Activated CD8-positive, alpha-beta memory T cell treated with anti-CD3 and anti-CD28 coated beads, Interleukin-2, amount 50 U/mL, for 24 hours (primary cell): Measurements from ENCODE around the gene PLAC9.
"Not testable (repeated sequence)": the region's sequence is repeated elsewhere in the genome, so short reads cannot be mapped to it uniquely, and the experiment has no call there.

Experiments used
- DNase-seq: peaks from one replicate; pipeline ENCODE4 v3.0.0-alpha.2; 2020; ENCODE audit errors: extremely low read depth

PLAC9 gene, protein sequence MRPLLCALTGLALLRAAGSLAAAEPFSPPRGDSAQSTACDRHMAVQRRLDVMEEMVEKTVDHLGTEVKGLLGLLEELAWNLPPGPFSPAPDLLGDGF

DNA sequence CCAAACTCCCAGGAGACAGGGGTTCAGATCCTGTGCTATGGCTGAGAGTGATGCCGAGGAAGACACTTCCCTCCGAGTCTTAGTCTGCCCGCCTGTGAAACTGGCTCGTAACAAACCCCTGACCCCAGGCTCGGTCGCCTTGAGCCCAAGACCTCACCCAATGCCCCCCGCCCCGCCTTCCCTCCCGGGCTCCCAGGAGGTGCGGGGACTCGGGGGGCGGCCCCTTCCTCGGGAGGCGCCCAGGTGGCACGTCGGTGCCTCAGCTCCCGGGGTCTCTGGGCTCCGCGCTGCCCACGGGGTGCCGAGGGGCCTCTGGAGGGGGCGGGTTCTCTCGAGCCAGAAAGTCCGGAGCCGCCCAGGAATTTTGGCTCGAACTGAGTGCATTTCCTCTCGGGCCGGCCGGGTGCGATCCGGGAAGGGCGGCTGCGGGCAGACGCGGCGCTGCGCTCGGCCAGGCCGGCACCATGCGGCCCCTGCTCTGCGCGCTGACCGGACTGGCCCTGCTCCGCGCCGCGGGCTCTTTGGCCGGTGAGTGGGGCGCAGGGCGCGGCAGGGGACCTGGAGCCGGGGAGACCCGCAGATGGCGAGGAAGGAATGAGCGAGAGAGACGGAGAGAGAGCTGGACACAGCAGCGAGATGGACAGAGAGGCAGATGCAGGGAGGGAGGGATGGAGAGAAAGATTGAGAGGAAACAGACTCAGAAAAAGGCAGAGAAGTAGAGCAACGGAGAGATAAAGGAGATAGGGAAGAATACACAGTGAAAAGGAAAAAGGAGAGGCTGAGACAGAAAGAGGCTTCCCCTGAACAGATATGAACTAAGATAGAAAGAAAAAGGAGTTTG, at the start of gene PLAC9:
Gene PLAC9 (plus strand): TSS at position 432 of the 841 bp plus-strand sequence. CDS start 33 bp downstream, at position 465.
- DNase-seq = no peak

DNA sequence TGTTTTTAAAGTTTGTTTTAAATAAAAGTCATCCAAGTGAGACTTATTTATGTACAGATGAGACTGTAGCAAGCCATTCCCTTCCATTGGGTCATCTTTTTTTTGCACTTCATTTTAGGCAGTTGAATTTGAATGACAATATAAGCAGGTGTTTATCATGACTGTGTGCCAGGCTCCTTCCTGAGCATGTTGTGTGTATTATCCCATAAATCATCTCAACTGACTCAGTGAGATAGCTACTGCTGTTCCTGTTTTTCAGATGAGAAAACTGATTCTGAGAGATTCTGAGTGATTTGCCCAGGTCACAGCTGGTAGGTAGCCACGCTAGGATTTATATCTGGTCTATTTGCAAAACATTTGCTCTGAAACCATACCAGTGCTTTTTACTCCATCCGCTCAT, 42.4 kb upstream of the PLAC9 start:
- DNase-seq = no peak

DNA sequence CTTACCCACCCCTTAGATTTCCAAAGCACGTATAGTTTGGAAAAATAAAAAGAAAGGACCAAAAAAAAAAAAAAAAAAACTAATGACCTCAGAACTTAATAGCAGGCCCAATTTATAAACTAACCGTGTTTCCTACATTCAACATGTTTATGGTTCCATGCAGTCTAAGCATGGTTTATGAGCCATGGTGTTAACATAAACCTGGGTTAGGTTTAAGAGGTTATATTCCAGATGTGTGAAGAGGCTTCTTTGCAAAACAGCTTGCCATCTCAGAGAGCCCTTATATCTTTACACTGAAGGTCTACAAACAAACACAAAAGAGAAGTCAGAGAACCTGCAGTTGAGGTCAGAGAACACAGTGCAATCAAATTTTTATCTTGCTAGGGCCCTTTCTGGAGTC, 38.3 kb upstream of the PLAC9 start:
- no peak for DNase-seq

DNA sequence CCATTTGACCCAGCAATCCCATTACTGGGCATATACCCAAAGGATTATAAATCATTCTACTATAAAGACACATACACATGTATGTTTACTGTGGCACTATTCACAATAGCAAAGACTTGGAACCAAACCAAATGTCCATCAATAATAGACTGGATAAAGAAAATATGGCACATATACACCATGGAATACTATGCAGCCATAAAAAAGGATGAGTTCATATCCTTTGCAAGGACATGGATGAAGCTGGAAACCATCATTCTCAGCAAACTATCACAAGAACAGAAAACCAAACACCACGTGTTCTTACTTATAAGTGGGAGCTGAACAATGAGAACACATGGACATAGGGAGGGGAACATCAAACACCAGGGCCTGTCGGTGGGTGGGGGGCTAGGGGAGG, 34.3 kb upstream of the PLAC9 start:
- not testable (repeated sequence) for DNase-seq

DNA sequence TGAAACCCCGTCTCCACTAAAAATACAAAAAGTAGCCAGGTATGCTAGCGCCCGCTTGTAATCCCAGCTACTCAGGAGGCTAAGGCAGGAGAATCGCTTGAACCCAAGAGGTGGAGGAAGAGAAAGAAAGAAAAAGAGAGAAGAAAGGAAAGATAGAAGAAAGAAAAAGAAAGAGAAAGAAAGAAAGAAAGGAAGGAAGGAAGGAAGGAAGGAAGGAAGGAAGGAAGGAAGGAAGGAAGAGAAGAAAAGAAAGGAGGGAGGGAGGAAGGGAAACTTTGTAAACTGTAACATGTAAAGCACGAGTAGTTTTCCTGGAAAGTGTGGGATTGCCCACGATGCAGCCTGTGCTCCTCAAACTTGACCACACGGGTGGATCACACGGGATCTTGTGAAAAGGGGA, 33.2 kb upstream of the PLAC9 start:
- DNase-seq = not testable (repeated sequence)

DNA sequence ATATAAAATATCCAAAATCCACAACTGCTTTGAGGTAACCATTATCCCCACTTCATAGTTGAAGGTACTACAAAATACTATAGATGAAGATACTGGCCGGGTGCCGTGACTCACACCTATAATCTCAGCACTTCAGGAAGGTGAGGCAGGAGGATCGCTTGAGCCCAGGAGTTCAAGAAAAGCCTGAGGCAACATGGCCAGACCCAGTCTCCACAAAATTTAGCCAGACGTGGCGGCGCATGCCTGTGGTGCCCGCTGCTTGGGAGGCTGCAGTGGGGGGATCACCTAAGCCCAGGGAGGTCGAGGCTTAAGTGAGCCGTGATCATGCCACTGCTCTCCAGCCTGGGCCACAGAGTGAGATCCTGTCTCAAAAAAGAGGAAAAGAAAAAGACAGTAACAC, 32.4 kb upstream of the PLAC9 start:
- DNase-seq = no peak

DNA sequence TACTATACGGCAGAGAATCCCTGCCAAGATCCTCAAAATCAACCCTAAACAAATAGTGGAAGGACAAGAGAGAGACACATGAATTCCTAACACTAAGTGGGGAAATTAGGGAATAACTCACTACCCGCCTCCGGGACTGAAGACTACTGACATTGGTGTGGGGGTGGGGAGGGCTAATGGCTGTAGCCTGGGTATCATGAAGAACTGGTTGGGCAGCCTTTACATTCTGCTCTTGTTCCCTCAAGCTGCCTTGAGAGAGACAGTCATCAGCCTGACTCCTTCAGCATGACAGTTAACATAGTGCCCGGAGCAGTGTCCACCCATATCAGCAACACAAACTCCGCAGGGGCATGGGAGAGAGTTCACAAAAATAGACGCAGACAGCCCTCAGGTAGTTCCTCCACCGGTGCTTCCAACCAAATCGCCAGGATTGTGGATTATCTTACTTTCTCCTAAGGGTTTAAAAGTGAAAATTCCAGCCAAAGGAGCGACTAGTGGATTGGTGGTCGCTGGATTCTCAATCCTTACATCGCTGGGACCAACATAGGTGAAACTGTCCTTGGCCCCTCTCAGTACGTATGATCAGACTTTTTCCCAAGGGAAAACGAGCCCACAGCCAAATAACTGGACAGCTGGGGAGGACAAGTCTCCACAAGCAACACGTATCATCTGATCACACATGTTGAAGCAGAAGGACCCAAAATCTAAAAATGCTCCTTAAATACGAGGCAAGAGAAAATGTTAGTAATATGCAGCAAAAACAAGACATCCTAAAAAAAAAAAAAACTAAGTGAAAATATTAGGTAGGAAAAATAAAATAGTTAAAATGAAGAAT, 31.5 kb upstream of the PLAC9 start:
- DNase-seq = no peak

DNA sequence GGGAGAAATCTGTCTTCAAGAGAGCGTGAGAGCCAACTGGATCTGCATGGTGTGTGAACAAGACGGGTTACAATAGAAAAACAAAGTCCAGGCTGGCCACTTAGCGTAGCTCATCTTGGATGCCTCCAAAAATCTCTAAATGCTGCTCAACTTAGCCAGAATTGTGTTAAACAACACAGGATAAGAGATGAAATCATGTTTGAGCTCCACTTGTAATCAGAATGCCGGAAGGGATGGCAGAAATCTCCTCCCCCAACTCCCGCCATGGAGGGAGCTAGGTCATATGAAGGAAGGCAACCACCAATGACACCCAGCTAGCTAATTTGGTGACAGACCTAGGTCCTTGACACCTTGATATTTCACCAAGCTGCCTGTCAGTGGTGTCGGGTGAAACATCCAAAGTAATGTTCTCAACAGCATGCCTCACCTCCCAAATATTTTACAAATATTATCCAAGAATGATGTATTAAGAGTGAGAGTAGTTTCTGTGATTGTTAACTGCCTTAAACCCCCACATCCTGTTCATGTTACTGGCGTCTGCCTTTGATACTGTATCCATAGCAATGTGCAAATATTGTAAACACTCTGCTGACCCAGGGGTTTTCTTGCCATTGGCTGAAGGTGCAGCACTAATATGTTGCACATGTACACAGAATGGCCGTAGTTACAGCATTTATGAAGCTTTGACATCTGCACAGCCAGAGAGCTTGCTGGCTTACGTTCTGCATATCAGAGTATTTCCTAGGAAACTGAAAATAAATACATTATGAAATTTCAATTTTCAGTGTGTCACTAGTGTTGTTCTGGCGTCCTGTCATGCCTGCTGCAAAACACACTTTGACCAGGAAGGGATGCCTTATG, 28.2 kb upstream of the PLAC9 start:
- no peak for DNase-seq

DNA sequence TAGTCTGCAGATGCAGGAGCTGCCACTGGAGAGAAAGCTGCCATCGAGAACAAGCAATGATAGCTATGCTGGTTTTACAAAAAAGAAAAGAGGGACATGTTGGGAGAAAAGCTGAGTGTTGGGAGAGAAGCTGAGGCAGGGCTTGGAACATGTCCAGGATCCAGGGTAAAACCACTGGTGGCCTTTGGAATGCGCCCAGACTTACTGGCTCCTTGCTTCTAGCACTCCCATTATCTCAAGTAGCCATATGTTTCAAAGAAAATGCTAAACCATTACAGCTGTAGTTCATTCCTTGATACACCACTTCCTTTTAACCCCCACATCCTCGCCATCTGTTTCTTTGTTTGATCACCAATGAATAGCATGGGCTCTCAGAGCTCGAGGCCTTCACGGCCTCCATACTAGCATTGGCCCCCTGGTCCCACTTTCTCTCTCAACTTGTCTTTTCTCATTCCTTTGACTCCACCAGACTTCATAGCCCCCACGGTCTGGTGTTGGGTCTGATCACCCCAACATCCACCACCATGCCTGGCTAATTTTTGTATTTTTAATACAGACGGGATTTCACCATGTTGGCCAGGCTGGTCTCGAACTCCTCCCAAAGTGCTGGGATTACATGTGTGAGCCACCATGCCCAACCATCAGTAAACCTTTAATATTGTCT, 23.8 kb upstream of the PLAC9 start:
- no peak for DNase-seq

DNA sequence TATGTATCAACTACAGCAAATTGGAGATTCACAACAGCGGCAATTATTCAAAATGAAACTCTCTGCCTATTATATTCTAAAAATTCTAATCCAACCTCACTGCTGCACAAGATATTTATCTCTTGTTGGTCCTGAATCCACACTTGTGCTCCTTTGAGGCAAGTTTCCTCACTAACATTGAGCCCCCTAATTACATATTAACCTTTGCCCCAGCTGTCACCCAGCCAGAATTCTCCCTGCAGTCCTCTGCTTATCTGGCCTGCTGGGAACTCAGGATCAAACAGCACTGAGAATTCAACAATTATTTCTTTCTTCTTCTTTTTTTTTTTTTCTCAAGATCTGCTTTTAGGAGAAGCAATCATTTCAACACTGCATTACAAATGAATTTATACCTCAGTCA, 21.5 kb upstream of the PLAC9 start:
- DNase-seq = no peak

DNA sequence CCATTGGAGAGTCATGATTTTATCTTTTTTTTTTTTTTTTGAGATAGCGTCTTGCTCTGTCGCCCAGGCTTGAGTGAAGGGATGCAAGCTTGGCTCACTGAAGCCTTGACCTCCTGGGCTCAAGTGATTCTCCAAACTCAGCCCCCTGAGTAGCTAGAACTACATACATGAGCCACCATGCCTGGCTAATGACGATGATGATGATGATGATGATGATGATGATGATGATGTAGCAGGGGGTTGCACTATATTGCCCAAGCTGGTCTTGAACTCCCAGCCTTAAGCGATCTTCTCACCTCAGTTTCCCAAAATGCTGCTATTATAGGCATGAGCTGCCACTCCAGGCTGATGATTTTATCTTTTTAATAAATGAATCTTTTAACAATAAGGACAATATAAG, 13.9 kb upstream of the PLAC9 start:
- no peak for DNase-seq

DNA sequence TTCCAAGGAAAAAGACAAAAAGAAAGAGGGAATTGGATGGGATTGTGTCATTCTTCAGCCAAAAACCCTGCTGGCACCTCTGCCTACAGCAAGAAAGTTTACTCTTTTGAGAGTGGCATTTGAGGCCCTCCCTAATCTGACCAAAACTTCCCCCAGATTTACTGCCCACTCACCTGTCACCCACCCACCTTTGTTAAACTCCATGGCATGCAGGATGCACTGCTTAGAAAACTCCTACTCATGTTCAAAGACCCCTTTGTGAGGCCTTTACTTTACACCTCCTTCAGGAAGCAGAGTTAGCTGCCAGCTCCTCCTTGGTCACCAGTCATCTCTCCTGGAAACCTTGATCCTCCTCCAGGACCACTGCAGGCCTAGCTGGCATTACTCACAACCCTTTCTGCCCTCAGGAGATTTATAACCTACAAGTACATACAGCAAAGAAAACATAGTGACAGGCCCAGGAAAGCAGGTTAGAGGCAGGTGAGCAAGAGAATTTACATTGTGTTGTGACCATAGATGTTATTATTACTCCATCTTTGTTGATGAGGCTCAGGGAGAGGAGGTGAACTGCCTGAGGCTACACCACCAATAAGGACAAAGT, 10.3 kb upstream of the PLAC9 start:
- DNase-seq = no peak

DNA sequence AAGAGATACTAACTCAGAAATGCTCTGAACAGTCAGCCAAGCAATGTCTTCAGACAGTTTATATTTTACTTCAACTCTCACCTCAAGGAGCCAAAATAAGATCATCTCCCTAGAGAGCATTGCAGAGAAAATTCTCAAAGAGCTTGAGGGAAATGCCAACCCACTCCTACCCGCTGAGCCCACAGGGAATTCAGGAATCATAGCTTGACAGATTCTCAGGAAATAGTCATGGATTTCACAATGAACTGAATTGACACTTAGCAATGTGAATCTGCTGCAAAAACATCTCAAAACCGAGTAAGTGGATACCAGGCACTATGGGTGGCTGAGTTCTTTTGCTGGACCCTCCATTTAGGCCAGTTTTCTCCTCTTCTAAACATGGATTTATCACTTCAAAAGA, 9.8 kb upstream of the PLAC9 start:
- DNase-seq = no peak

DNA sequence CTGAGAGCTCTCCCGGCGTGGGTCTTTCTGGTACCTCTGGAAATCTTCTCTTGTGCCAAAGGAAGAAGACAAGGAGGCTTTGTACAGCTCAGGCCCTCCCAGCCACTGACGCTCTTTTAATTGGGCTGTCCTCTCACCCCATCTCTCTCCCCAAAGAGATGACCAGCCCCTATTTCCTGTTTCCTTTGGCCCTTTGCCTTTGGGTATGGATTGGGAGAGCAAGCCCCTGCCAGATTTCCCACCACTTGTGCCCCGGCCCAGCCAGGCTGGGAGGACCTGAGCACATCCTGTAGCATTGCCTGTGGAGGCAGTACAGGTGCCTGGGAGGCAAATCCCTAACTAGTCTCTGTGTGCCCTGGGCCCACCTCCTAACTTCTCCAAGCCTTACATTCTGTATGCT, 5.7 kb upstream of the PLAC9 start:
- DNase-seq = no peak

DNA sequence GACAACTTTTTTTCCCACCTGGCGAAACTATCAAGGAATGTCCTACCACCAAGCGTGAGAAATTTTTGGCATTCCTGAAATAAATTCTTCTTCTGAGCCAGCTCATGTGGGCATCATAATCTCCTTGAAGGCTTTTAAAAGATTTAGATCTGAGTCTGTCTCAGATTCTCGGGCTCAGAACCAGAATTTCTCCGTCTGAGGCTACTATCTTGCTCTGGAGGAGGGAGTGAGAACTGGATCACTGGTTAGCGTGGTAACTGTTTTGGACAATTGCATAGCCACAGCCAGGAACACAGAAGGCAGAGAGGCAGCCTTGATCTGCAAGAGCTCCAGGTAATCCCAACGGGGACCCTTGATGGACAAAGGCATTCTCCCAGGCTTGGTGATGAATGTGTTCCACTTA, 1.0 kb upstream of the PLAC9 start:
- no peak for DNase-seq

DNA sequence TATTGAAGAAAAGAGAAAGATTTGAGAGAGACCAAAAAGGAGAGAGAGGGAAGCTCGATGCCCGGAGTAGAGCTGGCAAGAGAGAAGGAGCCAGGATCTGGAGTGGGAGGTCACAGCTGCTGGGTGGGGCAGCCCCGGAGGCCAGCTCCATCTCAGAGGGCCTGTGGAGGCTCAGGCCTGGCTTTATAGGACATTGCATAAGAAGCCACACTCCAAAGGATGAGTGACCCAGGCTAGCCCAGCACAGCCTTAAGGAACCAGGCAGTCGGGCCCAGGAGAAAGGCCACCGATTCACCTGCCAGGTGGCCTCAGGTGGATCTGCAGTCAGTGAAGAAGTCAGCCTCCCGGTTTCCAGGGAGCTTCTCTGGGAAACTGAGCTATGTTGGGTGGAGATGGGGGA, 676 bp downstream of the PLAC9 start:
- no peak for DNase-seq

DNA sequence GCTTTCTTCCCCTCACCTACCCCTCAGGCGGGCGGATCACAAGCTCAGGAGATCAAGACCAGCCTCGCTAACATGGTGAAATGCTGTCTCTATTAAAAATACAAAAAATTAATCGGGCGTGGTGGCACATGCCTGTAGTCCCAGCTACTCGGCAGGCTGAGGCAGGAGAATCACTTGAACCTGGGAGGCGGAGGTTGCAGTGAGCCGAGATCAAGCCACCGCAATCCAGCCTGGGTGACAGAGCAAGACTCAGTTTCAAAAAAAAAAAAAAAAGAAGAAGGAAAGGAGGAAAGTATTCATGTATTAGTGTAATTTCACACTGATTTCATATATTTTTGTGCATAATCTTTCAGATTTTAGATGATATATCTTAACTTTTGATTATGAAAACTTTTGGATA, 1.2 kb downstream of the PLAC9 start:
- DNase-seq = not testable (repeated sequence)

DNA sequence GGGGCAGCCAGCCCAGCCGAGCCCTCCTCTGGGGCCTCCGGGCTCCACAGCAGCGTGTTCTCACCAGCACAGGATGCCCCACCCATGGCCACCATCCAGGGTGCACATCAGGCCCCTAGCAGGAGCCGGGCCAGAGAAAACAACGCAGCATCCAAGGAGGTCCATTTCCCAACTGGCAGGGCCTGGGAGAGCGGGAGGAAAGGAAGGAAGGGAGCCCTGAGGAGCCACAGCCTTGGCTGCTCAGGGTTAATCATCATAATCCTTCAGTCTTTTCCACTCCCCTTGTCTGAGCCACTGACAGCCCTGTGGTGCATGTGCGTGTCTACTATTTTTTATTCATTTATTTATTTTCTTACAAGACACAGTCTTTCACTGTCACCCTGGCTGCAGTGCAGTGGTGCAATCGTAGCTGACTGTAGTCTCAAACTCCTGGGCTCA, 3.6 kb downstream of the PLAC9 start:
- DNase-seq = no peak

DNA sequence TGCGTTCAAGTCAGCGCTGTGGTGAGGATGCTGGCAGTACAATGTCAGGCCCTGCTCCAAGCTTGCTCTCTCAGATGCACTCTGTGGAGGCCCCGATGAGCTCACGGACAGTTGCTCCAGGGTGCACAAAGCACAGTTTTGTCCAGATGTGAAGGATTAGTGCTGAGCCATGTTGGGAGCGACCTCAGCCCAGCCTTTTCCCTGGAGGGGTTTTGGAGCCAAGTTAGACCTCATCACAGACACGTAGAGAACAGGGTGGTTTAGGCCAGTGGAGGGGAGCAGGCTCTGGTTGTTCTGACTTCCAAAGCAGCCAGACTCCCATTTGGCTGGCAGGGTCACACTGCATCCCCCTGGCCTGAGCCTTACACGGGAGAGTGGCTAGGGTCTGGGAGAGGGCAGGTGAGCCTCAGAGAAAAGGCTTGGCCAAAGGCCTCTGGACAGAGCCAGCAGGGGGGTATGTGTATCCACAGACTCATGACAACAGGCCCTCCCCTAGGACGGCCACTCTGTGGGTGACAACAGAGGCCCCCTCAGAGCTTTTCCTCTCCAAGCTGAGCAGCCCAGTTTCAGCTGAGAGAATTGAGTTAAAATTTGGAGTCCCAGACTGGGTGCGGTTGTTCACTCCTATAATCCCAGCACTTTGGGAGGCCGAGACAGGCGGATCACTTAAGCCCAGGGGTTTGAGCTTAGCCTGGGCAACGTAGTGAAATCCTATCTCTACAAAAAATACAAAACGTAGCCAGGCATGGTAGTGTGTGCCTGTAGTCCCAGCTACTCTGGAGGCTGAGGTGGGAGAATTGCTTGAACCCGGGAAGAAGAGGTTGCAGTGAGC, 4.7 kb downstream of the PLAC9 start:
- no peak for DNase-seq

DNA sequence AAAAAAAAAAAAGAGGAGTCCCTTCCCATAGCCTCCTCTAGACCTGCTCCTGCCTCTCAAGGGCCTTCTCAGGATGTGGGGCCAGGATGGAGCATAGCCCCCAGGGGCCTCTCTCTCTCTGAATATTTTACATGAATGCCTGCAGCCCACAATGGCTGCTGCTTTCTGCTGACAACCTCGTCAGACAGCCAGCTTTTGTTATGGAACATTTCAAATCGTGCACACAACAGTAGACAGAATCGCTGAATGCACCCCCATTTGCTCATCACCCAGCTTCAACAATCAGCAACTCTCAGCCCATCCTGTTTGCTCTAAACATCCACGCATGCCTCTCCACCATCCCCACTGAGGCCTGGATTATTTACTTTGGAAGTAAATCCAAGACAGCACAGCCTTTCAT, 5.4 kb downstream of the PLAC9 start:
- DNase-seq = no peak
